GM18873 (cell line): Measurements from ENCODE around the gene SPIRE2.
"Not testable (repeated sequence)": the region's sequence is repeated elsewhere in the genome, so short reads cannot be mapped to it uniquely, and the experiment has no call there.

ENCODE experiments used
- ATAC-seq: cut with Tn5 transposase; IDR thresholded peaks from one replicate; pipeline ENCODE4 v1.9.1; 2021; ENCODE audit warnings: mild to moderate bottlenecking, moderate library complexity, moderate number of reproducible peaks; ENCODE audit not compliant: unreplicated experiment, low FRiP score

Gene SPIRE2

DNA sequence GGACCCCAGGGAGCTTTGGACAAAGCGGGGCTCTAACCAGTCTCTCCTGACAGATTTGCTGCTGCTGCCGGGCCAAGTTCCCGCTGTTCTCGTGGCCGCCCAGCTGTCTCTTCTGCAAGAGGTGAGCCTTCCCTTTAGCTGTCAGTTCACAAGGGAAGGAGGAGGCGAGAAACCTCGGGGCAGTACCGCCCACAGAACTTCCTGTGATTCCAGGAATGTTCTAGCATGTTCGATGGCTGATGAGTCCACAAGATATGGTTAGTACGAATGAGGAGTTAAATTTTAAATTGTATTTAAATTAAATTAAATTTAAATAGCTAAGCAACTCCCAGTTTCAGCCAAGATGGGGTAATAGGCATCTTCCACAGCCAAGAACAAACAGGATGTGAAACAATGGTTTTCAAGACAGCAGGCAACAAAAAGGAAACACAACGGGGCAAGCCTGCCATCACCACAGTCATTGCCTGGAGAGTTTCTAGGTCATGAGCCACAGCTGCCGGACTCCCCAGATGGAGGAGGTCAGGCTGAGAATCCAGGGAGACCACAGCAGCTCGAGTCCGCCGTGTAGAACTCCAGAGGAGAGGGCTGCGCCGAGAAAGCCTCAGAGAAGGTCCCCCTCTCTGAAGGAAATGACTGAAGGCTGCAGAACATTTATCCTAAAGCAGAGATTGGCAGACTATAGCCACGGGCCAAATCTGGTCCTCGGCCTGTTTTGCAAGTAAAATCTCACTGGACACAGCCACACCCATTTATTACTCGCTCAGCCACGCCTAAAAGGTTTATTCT is 35.7 kb downstream of the SPIRE2 start:
- ATAC-seq, result no peak

DNA sequence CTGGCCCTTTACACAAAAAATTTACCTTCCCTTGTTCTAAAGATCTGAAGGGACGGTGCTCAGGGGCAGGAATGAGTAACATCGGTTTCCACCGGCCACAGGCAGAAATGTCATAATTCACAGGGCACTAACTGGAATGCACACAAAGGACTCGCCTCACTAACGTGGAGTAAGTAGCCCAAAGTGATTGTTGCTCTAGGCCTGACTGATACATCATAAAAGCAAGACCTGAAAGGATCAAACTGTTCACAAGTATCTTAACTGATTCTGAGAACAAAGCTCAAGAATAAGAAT is 36.2 kb downstream of the SPIRE2 start:
- no peak for ATAC-seq

DNA sequence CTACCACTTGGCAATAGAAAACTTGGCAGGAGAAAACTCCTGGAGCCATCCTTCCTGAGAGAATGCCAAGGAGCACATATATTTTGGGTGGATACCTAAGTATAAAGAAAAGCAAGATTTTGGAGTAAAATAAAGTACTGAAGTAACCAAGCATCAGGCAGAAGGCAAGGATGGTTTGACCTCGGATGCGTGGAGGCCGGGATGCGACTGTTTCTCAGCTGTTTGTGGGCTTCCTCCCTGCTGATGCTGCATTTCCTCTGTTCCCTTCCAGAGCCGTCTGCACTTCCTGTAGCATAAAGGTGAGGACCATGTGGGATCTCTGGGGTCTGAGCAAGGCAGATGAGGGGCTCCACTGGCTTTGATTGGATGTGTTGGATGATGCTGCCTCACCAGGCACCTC is 39.6 kb downstream of the SPIRE2 start:
- no peak for ATAC-seq

DNA sequence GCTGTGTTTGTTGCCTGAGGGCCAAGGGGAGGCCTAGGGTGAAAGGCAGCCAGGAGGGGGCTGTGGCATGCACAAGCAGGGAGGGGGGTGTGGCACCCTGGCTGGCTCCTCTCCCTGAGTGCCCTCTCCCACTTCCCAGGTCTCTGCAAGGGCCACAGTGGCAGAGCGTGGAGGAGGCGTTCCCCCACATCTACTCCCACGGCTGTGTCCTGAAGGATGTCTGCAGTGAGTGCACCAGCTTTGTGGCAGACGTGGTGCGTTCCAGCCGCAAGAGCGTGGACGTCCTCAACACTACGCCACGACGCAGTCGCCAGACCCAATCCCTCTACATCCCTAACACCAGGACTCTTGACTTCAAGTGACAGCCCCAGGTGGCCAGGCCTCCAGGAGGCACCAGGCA is 41.6 kb downstream of the SPIRE2 start:
- no peak for ATAC-seq

DNA sequence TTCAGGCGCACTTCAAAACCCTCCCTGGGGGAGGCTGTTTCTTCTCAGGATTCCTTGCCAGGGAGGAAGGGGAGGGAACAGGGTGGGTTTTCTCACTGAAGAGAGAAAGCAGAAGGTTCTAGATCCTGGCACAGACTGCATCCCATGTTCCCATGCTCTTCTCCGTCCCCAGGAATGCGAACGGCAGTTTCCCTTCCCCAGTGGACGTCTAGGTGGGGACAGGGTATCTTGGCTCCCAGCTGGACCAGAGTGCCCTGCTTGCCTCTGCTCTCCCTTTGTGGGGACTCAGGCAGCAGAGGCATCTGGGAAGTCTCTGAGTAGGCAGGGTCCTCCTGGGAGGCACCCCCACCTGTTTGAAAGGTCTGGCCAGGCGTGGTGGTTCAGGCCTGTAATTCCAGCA is 42.2 kb downstream of the SPIRE2 start:
- ATAC-seq, result no peak

DNA sequence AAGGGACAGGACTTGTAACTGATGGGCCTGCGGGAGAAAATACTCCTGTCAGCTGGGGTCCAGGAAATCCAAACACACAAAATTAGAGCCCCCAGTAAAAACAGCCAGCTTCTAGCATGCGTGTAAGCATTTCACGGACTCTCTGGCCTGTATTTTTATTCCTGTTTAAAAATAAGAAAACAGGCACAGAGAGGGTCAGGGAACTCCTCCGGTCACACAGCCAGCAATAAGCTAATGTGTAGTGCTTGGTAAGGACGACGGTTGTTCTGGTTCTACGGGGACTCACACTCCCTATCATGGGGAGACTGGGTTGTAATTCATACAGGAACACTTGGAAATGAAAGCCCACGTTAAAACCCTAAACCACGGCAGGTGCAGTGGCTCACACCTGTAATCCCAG is 43.6 kb downstream of the SPIRE2 start:
- no peak for ATAC-seq

DNA sequence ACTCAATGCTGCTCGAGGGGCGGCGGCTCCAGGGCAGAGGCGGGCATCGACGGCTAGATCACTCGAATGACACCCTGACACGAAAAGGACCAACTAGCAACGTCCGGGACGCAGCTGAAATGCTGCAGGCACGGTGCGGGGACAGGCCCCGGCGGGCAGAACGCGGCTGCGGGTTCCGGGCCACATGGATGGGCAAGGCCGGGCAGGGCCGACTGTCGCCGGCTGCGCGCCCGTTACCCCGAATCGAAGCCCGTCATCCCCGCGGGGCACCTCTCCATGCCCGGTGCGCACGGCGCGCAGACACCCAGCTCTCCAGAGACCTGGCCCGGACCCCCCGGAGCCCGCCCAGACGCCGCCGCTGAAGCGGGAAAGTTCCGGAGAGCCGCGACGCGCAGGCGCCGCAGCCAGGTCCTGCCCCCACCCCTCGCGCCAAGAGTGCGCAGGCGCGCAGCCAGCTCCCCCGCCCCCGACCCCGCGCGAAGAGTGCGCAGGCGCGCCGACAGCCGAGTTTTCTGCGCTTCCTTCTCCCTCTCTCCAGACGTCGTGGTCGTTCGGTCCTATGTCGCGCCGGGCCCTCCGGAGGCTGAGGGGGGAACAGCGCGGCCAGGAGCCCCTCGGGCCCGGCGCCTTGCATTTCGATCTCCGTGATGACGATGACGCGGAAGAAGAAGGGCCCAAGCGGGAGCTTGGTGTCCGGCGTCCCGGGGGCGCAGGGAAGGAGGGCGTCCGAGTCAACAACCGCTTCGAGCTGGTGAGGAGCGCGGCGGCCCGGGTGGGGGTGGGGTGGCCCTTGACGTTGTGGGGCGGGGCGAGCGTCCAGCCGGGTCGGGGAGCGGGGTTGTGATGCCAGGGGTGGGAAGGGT is 45.1 kb downstream of the SPIRE2 start, which contains the start of gene TCF25:
Gene TCF25 (plus strand): TSS at position 484 of the 863 bp plus-strand sequence. CDS start 76 bp downstream, at position 560.
- peak; percentile 39 for ATAC-seq

DNA sequence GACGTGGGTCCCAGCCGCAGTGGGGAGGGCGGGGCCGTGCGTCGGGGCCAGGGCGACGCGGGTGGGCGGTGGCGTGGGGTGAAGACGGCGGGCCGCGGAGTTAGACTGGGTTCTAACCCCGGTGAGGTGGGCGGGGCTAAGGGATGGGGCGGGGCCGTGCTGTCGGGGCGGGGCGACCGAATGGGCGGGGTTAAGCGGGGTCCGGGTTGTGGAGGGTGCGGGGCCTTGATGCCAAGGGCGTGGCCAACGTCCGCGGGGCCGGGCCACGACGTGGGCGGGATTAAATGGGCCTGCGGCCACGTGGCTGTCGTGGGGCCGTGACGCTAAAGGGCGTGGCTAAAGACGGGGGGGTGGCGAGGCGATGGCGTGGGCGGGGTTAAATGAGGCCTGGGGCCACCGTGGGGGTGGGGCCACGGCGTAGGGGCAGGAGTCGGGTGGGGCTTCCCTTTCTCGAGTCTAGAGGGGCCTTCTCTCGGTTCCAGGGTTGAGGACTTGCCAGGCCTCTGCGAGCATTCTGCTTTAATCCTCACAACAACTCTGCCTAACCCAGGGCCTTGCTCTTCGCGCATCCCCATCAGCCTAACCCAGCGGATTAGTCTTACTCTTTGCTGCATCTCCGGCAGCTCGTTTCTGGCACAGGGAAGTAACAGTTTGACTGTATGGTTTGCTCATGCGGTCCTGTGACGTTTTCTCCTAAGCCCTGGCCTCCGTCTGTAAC is 45.9 kb downstream of the SPIRE2 start:
- ATAC-seq, result peak; percentile 48

DNA sequence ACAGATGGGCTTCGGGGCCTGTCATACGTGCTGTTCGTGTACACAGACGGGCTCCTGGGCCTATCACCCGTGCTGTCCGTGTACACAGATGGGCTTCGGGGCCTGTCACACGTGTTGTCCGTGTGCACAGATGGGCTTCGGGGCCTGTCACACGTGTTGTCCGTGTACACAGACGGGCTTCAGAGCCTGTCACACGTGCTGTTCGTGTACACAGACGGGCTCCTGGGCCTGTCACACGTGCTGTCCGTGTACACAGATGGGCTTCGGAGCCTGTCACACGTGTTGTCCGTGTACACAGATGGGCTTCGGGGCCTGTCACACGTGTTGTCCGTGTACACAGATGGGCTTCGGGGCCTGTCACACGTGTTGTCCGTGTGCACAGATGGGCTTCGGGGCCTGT is 50.8 kb downstream of the SPIRE2 start:
- ATAC-seq, result not testable (repeated sequence)

DNA sequence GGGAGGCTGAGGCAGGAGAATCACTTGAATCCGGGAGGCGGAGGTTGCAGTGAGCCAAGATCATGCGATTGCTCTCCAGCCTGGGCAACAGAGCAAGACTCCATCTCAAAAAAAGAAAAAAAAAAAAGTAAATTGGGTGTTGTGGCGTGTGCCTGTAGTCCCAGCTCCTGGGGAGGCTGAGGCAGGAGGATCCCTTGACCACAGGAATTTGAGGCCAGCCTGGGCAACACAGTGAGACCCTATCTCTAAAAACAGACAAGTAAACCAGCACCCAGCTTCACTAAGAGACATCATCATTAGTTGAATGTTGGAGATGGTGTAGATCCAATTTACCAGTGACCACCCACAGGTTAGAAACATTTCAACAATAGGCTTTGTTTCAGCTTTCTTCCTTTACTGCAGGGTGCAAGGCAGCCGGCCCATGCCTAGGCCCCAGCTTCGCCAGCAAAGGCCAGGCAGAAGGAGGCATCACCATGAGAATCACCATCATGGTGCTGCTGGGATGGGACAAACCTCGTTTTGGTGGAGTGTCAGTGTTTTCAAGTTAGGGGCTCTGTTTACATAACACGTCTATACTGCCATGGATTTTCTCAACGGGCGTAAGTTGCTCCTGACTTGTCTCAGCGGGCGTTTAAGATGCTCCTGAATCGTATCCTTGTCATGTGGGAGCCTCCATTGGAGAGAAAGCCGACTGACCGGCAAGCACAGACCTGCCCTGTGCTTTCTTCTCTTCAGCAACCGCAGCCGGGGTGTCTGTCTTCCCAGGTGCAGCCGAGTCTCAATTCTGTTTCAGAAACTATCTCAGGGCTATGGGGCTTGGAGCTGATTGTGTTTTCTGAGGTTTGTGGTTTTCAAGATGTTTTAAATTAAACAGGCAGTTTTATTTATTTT is 52.4 kb downstream of the SPIRE2 start:
- ATAC-seq, result no peak

DNA sequence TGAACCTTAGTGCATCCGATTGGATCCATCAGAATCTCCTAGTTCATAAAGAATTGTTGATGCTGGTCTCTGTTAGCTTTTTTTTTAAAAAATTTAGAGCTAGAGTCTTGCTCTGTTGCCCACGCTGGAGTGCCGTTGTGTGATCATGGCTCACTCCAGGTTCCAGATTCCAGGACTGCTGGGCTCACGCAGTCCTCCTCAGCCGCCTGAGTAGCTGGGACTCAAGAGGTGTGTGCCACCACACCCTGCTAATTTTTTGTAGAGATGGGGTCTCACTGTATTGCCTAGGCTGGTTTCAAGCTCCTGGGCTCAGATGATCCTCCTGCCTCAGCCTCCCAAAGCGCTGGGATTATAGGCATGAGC is 53.1 kb downstream of the SPIRE2 start:
- no peak for ATAC-seq

DNA sequence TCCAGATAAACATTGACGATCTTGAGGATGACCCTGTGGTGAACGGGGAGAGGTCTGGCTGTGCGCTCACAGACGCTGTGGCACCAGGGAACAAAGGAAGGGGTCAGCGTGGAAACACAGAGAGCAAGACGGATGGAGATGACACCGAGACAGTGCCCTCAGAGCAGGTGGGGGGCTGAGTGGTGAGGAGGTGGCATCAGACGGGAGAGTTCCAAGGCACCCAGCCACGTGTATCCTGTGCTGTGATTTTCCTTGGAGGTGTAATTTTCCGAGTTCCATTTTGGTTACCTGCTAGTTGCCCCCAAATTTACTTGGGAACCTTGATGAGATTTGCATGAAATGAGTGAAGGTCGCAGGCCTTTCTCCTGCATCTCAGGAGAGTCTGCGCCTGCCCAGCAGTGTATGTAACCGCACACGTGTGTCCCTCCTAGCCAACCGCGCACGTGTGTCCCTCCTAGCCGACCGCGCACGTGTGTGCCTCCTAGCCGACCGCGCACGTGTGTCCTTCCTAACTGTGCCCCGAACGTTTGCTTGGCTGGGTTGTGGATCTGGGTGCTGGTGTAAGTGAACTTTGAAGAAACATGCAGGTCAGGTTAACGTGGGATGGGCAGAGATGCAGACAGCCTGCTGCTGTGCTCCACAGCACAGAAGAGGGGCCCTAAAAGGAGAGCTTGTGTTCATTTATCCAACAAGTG is 55.2 kb downstream of the SPIRE2 start:
- no peak for ATAC-seq

DNA sequence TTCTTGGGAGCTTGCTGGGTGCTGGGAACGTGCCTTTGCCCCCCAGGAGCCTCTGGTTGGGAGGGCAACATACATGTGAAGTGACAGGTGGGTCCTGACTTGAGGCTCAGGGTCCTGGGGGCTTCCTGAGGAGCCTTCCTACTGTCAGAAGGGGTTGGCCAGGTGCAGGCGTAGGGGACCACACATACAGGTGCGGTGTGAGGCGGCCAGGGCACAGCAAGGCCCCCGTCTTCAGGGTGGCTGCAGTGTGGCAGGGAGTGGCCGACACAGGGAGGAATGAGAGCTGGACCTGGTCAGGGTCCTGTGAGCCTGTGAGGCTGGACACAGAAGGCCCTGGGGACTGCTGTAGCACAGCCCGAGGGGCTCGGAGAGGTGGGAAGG is 55.8 kb downstream of the SPIRE2 start:
- ATAC-seq, result no peak

DNA sequence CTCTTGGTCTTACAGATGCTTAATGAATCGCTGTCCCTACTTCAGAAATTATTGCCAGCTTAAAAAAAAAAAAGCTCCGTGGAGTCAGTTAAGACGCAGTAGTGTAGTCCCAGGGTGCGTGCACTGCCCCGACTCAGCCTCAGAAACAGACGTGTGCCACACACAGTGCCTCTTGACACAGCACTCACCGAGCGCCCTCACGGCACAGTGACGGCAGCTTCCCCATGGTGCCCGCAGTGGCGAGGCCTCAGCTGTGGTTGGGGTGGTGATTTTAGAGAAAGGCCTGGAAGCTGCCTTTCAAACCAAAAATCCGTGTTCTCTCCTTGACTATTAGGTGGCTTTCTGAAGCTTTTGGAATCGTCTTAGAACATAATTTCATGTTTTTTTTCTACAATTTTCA is 59.0 kb downstream of the SPIRE2 start:
- no peak for ATAC-seq

DNA sequence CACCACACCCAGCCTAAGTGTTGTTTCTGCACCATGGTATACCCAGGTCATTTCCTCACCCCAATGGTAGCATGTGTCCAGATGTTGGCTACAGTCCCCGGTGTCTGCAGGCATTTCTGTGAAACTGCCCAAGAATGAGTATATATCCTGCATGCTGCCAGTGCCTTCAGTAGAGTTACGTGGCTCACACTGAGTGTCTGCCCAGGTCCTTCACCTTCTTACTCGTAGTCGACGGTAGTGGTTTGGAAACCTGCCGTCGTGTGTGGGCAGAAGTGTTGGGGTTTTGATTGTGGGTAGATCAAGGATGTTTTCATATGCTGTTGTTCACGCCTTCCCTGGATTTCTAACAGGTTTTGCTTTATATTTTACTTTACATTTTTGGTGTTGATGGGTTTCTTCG is 61.9 kb downstream of the SPIRE2 start:
- ATAC-seq, result no peak

DNA sequence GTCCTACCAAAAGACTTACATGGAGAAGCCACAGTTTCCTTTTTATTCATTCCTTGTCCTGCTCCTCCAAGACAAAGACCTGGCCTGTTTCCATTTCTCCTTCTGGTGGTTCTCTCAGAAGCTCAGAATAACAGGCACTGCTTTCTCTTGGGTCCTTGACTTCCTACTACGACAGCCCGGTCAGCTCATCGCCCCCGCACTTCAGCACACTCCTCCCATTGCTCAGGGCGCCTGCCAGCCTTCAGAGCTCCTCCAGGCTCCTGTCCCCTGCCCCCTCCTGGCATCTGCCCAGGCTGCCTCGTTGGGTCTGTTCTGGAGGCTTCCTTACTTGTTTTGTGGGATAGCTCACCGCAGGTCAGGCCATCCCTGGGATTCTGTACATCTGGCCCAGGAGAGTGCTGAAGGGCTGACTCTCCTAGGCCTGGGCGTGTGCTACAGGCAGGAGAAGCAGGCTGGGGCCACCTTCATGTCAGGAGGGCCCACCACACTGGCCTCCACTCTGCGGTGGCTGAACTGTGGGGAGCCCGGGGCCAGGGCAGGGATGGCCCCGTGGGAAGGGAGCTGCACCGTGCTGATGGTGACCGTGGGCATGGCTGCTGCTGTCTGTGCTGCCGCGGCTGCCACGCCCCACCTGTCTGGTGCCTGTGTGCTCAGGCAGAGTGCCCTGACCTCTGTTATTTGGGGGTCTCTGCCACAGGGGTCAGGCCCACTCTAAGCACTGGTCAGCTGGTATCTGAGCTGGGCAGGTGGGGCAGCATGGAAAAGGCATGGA is 62.8 kb downstream of the SPIRE2 start:
- no peak for ATAC-seq

DNA sequence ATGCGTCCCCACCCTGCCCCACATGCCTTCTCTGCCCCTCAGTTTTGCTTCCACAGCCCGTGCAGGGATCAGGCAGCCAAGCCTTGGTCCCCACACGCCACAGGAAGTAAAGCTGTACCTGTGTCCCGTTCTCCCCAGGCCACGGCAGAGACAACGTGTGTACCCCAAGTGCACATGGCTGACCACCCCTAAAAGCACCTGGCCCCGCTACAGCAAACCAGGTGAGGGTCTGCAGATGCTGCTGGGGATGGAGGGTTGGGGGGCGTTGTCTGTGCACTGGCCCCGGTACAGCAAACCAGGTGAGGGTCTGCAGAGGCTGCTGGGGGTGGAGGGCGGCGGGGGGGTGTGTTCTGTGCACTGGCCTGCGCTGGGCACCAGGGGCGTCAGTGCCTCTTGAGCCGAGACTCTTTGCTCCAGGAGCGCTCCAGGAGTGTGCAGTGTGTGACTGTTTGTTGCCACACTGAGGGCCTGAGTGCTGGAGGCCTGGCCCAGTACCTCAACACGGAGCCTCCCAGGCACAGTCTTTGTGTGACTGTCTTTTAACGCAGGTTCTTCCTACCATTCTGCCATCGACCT is 63.9 kb downstream of the SPIRE2 start:
- no peak for ATAC-seq

DNA sequence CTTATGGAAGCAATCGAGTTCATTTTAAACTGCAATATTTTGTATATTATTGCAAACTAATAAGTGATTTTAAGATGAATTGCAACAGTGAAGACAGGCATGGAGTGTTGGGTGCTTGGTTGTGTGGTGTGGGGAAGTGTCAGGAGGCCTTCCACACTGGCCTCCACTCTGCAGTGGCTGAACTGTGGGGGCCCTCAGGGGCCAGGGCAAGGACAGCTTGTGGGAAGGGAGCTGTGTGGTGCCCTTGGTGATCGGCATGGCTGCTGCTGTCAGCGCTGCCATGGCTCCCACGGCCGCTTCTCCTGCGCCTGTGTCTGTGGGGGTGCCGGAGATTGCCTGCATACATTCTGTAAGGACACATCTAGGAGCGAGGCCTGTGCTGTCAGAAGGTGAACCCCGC is 64.4 kb downstream of the SPIRE2 start:
- ATAC-seq, result no peak
